ENCODE data around the gene COX8A.

DNA sequence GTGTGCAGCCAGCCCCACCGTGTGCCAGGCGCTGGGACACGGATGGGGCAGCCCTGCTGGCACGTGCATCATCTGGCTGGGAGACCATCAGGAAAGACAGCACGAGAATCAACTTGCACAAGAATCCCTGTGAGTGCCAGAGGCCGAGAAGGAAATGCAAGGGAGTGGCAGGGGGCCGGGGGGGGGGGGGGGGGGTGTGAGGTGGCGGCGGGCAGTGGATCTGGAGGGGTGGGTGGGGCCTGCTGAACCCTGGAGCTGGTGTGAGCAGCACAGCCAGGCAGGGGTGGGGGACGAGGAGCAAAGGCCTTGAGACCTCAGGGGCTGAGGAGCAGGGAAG is 47.3 kb downstream of the COX8A start:
- TF ChIP-seq, protein P1, sequence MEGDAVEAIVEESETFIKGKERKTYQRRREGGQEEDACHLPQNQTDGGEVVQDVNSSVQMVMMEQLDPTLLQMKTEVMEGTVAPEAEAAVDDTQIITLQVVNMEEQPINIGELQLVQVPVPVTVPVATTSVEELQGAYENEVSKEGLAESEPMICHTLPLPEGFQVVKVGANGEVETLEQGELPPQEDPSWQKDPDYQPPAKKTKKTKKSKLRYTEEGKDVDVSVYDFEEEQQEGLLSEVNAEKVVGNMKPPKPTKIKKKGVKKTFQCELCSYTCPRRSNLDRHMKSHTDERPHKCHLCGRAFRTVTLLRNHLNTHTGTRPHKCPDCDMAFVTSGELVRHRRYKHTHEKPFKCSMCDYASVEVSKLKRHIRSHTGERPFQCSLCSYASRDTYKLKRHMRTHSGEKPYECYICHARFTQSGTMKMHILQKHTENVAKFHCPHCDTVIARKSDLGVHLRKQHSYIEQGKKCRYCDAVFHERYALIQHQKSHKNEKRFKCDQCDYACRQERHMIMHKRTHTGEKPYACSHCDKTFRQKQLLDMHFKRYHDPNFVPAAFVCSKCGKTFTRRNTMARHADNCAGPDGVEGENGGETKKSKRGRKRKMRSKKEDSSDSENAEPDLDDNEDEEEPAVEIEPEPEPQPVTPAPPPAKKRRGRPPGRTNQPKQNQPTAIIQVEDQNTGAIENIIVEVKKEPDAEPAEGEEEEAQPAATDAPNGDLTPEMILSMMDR (IDR thresholded peaks at IDR 0.05; ENCODE audit: borderline replicate concordance, extremely low read depth, low read length, poor library complexity, severe bottlenecking) = no peak
- TF ChIP-seq EZH2 (IDR thresholded peaks at IDR 0.05; ENCODE audit: borderline replicate concordance, low read depth, low read length, severe bottlenecking) = no peak
